Measurements from ENCODE around the gene RTEL1. TPM values are rescaled to one million over a fixed set of nuclear protein-coding genes. Genes with fewer than 3 reads are reported as not detected.
"Not testable (repeated sequence)": the region's sequence is repeated elsewhere in the genome, so short reads cannot be mapped to it uniquely, and the experiment has no call there.

Gene RTEL1
- total RNA-seq, 2 donors from 2014 or later: 41.8 to 51.8 TPM

- Mint-ChIP-seq H3K27ac (no peak overlapping the region), H3K4me1 (peaks cover 9% of the 10 kb centered on the region), H3K36me3 (ENCODE audit: low read depth) (no peaks in the 10 kb centered on the region), H3K4me3 (peak overlapping the region; percentile 78), H3K27me3 (no peaks in the 10 kb centered on the region), H3K9me3 (no peaks in the 10 kb centered on the region)
- peak; percentile 8 for ATAC-seq (replicated peaks)
These were observed 5.7 kb upstream of the RTEL1 start for GRCh38 chr20:63652192-63652980.

DNA sequence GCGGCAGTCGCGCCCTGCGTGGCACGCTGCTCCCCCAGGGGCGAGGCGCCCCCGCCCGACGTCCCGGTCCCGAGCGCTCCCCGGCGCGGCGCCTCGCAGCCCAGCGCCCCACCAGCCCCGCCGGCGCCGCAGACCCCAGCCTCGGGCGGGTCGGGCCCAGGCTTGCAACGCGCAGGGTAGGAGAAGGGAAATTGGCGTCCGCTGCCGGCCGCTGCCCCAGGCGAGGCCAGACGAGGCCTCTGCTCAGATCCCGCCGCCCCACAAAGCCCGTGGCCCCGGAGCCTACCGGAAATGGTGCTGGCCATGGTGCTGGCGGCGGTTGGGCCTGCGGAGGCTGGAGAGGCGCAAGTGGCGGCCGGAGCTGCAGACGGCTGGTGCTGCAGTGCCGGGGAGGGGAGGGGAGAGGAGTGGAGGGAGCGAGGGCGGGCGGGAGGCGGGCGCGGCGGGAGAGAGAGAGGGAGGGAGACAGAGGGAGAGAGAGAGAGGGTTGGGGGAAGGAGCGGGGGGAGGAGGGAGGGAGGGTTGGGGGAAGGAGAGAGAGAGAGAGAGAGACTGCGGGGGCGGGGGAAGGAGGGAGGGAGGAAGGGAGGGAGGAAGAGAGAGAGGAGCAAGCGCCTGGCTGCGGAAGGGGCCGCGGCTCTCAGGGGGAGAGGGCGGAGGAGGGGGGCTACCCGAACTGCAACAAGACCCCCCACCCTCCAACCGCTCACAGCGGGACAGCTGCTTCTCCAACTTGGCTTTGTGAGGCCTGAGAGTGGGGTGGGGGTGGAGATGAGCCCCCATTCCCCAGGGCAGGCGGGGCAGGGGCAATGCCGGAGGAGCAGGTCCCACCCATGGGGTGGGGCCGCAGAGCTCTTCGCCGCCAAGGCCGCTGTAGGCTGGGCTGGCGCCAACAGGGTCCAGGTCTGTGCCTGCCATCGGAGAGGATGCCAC, 4.8 kb upstream of the RTEL1 start, which contains the start of gene STMN3:
STMN3 (minus strand) TSS at position 384 of the 933 bp plus-strand sequence; CDS start at position 305, 79 bp downstream.
- peaks cover 9% of the 10 kb centered on the region for H3K4me1 Mint-ChIP-seq
- peaks cover 4% of the 10 kb centered on the region for H3K36me3 Mint-ChIP-seq (ENCODE audit: low read depth)
- peak within 1 kb of the TSS; percentile 85 for H3K27ac Mint-ChIP-seq
- H3K4me3 Mint-ChIP-seq: peak within 1 kb of the TSS; percentile 90
- no peaks in the 10 kb centered on the region for H3K27me3 Mint-ChIP-seq
- H3K9me3 Mint-ChIP-seq: no peaks in the 10 kb centered on the region
- peak; percentile 72 for ATAC-seq (replicated peaks)

- Mint-ChIP-seq H3K9me3 (no peaks in the 10 kb centered on the region), H3K27ac (peak overlapping the region; percentile 85), H3K36me3 (ENCODE audit: low read depth) (peaks cover 12% of the 10 kb centered on the region), H3K4me1 (peaks cover 14% of the 10 kb centered on the region), H3K27me3 (no peaks in the 10 kb centered on the region), H3K4me3 (peak overlapping the region; percentile 90)
- peak; percentile 24 for ATAC-seq (replicated peaks)
These were observed 4.0 kb upstream of the RTEL1 start for GRCh38 chr20:63653974-63654668.

DNA sequence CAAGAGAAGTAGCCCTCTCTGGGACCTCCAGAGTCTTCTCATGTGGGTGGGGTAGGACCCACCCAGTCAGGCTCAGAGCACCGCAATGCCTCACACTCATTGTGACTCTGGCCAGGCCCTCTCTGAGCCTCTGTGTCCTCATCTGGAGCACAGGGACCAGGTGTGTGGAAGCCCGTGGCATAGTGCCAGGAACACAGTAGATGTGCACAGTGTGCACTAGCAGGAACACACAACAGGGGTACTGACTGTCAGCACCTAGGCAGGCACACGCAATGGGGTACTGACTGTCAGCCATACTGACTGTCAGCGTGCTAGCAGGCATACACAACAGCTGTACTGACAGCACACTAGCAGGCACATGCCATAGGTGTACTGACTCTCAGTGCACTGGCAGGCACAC, 2.9 kb upstream of the RTEL1 start:
- no peaks in the 10 kb centered on the region for H3K27me3 Mint-ChIP-seq
- no peak for ATAC-seq (replicated peaks)
- H3K36me3 Mint-ChIP-seq (ENCODE audit: low read depth): peaks cover 23% of the 10 kb centered on the region
- peaks cover 14% of the 10 kb centered on the region for H3K4me1 Mint-ChIP-seq
- no peak overlapping the region for H3K4me3 Mint-ChIP-seq
- H3K27ac Mint-ChIP-seq: no peak overlapping the region
- H3K9me3 Mint-ChIP-seq: no peaks in the 10 kb centered on the region

GRCh38 chr20:63656451-63656850, 1.7 kb upstream of the RTEL1 start:
- Mint-ChIP-seq H3K4me3 (peak overlapping the region; percentile 97), H3K27me3 (no peaks in the 10 kb centered on the region), H3K4me1 (peaks cover 12% of the 10 kb centered on the region), H3K9me3 (no peaks in the 10 kb centered on the region), H3K27ac (no peak overlapping the region), H3K36me3 (ENCODE audit: low read depth) (peaks cover 29% of the 10 kb centered on the region)
- ATAC-seq (replicated peaks): no peak

GRCh38 chr20:63657260-63657936, 714 bp upstream of the RTEL1 start:
- H3K27ac Mint-ChIP-seq: peak overlapping the region; percentile 95
- peaks cover 34% of the 10 kb centered on the region for H3K36me3 Mint-ChIP-seq (ENCODE audit: low read depth)
- ATAC-seq (replicated peaks): no peak
- H3K27me3 Mint-ChIP-seq: no peaks in the 10 kb centered on the region
- H3K4me1 Mint-ChIP-seq: peaks cover 9% of the 10 kb centered on the region
- peak overlapping the region; percentile 97 for H3K4me3 Mint-ChIP-seq
- H3K9me3 Mint-ChIP-seq: no peaks in the 10 kb centered on the region

DNA sequence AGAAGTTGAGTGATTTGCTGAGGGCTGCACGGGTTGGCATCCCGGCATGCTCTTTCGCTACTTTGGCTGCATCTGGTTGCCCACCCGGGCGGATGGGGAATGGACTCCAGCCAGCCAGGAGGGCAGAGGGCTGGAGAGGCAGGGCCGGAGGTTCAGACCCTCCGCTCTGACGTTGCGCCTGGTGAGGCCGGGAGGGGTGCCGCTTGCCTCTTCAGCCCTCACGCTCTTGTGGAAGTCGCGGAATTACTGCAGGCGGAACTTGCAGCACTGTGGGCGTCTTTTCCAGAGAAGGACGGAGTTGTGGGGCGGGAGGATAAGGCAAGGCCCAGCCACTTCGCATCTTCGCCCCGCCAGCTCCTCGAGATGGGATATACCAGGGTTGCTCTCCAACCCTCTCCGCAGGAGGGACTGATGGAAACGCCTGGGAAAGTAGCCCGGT, 656 bp downstream of the RTEL1 start:
- no peaks in the 10 kb centered on the region for H3K9me3 Mint-ChIP-seq
- ATAC-seq (replicated peaks): peak; percentile 7
- H3K27me3 Mint-ChIP-seq: no peaks in the 10 kb centered on the region
- H3K27ac Mint-ChIP-seq: peak overlapping the region; percentile 95
- peaks cover 37% of the 10 kb centered on the region for H3K36me3 Mint-ChIP-seq (ENCODE audit: low read depth)
- peak overlapping the region; percentile 97 for H3K4me3 Mint-ChIP-seq
- peaks cover 9% of the 10 kb centered on the region for H3K4me1 Mint-ChIP-seq

DNA sequence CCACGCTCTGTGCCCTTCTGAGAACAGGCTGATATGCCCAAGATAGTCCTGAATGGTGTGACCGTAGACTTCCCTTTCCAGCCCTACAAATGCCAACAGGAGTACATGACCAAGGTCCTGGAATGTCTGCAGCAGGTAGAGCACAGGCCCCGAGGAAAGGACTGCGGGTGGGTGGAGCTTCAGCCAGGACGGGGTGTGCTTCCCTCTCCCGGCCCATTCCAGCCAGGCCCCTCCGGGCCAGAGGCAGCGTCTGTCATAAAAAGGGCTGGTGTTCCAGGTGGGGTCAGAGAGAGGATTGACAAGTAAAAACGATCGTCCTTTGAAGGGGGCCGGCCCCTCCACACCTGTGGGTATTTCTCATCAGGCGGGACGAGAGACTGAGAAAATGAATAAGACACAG, 1.3 kb downstream of the RTEL1 start:
- Mint-ChIP-seq H3K27ac (peak overlapping the region; percentile 95), H3K4me1 (peaks cover 9% of the 10 kb centered on the region), H3K36me3 (ENCODE audit: low read depth) (peaks cover 37% of the 10 kb centered on the region), H3K4me3 (peak overlapping the region; percentile 97), H3K27me3 (no peaks in the 10 kb centered on the region), H3K9me3 (no peaks in the 10 kb centered on the region)
- no peak for ATAC-seq (replicated peaks)

DNA sequence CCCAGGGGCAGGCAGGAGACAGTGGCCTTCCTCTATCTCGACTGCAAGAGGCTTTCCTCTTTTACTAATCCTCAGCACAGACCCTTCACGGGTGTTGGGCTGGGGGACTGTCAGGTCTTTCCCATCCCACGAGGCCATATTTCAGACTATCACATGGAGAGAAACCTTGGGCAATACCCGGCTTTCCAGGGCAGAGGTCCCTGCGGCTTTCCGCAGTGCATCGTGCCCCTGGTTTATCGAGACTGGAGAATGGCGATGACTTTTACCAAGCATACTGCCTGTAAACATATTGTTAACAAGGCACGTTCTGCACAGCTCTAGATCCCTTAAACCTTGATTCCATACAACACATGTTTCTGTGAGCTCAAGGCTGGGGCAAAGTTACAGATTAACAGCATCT, 2.1 kb downstream of the RTEL1 start:
- Mint-ChIP-seq H3K4me3 (peak overlapping the region; percentile 97), H3K36me3 (ENCODE audit: low read depth) (peaks cover 37% of the 10 kb centered on the region)
- not testable (repeated sequence) for H3K9me3 Mint-ChIP-seq; H3K27me3 Mint-ChIP-seq; ATAC-seq (replicated peaks); H3K4me1 Mint-ChIP-seq; H3K27ac Mint-ChIP-seq

GRCh38 chr20:63660622-63661021, 2.5 kb downstream of the RTEL1 start:
- no peaks in the 10 kb centered on the region for H3K9me3 Mint-ChIP-seq
- H3K27me3 Mint-ChIP-seq: no peaks in the 10 kb centered on the region
- H3K4me3 Mint-ChIP-seq: no peak overlapping the region
- H3K36me3 Mint-ChIP-seq (ENCODE audit: low read depth): peaks cover 37% of the 10 kb centered on the region
- H3K27ac Mint-ChIP-seq: no peak overlapping the region
- peaks cover 5% of the 10 kb centered on the region for H3K4me1 Mint-ChIP-seq
- ATAC-seq (replicated peaks): no peak

DNA sequence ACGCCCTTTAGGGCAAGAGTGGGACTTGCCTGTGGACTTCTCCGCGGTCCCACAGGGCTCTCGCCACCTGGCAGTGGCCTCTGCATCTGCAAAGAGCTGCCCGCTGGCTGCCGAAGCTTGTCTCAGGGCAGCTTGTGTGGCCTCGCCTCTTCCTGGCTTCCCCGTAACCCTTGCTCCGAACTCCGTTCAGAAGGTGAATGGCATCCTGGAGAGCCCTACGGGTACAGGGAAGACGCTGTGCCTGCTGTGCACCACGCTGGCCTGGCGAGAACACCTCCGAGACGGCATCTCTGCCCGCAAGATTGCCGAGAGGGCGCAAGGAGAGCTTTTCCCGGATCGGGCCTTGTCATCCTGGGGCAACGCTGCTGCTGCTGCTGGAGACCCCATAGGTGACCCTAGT, 3.0 kb downstream of the RTEL1 start:
- ATAC-seq (replicated peaks): no peak
- Mint-ChIP-seq H3K36me3 (ENCODE audit: low read depth) (peaks cover 42% of the 10 kb centered on the region), H3K9me3 (no peaks in the 10 kb centered on the region), H3K27me3 (no peaks in the 10 kb centered on the region), H3K4me3 (no peak overlapping the region), H3K27ac (no peak overlapping the region), H3K4me1 (peaks cover 5% of the 10 kb centered on the region)

DNA sequence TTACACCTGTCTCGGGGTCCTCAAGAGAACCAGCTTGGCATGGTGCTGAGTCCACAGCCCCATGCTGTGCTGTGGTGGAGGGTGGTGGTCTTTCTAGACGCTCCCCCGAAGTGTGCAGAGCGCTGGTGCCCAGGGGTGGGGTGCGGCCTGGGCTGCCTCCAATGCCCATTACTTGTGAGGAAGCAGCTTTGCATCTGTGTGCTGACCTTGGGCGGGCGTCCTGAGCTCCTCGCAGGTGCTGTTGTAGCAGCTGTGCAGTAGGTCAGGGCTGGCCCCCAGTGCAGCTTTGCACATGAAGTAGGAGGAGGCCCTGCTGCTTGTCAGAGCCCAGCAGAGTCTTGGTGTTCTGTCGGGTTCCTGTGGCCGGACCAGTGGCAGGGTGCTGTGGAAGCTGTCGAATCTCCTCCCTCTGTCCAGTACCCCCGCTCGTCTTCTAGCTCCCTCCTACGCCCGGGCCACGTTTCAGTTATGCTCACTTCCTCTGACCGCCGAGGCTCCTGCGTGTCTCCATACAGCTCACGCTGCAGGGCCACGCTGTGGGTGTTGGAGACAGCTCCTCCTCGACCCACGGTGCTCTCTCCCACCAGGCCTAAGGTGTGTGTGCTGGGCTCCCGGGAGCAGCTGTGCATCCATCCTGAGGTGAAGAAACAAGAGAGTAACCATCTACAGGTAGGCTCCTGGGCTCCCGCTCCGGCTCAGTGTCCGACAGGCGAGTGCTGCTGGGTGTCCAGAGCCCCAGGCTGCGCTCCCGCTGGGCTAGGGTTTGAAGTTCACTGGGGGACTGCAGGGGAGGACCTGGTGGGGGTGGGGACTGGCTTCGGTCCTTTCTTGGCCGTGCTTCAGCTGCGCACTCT, 4.1 kb downstream of the RTEL1 start:
- H3K27me3 Mint-ChIP-seq: no peaks in the 10 kb centered on the region
- peaks cover 5% of the 10 kb centered on the region for H3K4me1 Mint-ChIP-seq
- no peaks in the 10 kb centered on the region for H3K9me3 Mint-ChIP-seq
- H3K27ac Mint-ChIP-seq: no peak overlapping the region
- peaks cover 52% of the 10 kb centered on the region for H3K36me3 Mint-ChIP-seq (ENCODE audit: low read depth)
- no peak overlapping the region for H3K4me3 Mint-ChIP-seq
- ATAC-seq (replicated peaks): no peak

- Mint-ChIP-seq H3K36me3 (ENCODE audit: low read depth) (peaks cover 59% of the 10 kb centered on the region), H3K27me3 (no peaks in the 10 kb centered on the region), H3K4me3 (no peak overlapping the region), H3K4me1 (peaks cover 5% of the 10 kb centered on the region), H3K9me3 (no peaks in the 10 kb centered on the region), H3K27ac (no peak overlapping the region)
- no peak for ATAC-seq (replicated peaks)
These were observed 4.7 kb downstream of the RTEL1 start for GRCh38 chr20:63662813-63663189.

All from activated T-helper 17 cell treated with anti-CD3 and anti-CD28 coated beads, Interleukin-2, amount 50 U/mL, for 72 hours (primary cell).